ENCODE measurements around the gene FGGY.

The FGGY gene

GRCh38 chr1:59768792-59769735 is 472.2 kb downstream of the FGGY start:
- DNase-seq (ENCODE audit: low read depth): no peak

GRCh38 chr1:59769736-59770095 is 472.8 kb downstream of the FGGY start:
- no peak for DNase-seq (ENCODE audit: low read depth)

GRCh38 chr1:59771361-59771760 is 474.5 kb downstream of the FGGY start:
- no peak for DNase-seq (ENCODE audit: low read depth)

GRCh38 chr1:59775480-59775879 is 478.6 kb downstream of the FGGY start:
- no peak for DNase-seq (ENCODE audit: low read depth)

GRCh38 chr1:59776960-59777852 is 480.3 kb downstream of the FGGY start:
- DNase-seq (ENCODE audit: low read depth): no peak

GRCh38 chr1:59779949-59780348 is 483.1 kb downstream of the FGGY start:
- DNase-seq (ENCODE audit: low read depth): no peak

GRCh38 chr1:59788825-59789224 is 491.9 kb downstream of the FGGY start:
- no peak for DNase-seq (ENCODE audit: low read depth)

GRCh38 chr1:59798600-59798999 is 501.7 kb downstream of the FGGY start:
- no peak for DNase-seq (ENCODE audit: low read depth)

GRCh38 chr1:59803458-59804038 is 506.7 kb downstream of the FGGY start:
- no peak for DNase-seq (ENCODE audit: low read depth)

- DNase-seq (ENCODE audit: low read depth): no peak
These were observed 507.4 kb downstream of the FGGY start for GRCh38 chr1:59804301-59804700.

- no peak for DNase-seq (ENCODE audit: low read depth)
These were observed 508.7 kb downstream of the FGGY start for GRCh38 chr1:59805554-59805953.
